Measurements from ENCODE around the gene RASL11B. TPM values are rescaled to one million over a fixed set of nuclear protein-coding genes. Genes with fewer than 3 reads are reported as not detected.

RASL11B gene
- total RNA-seq, 1 experiment from 2014 or later = 30.0 TPM

- Histone ChIP-seq H4K20me1 (ENCODE audit: control insufficient read depth, insufficient read depth, insufficient read length) (no peaks in the 10 kb centered on the region), H2BK15ac (ENCODE audit: low read depth, low read length) (no peak overlapping the region), H4K5ac (ENCODE audit: insufficient read length, low read depth, low read length) (no peak overlapping the region), H3K4me2 (ENCODE audit: insufficient read depth, insufficient read length, low read length) (no peak overlapping the region), H2BK20ac (ENCODE audit: low read depth, low read length, poor library complexity, severe bottlenecking) (no peak overlapping the region), H3K79me1 (ENCODE audit: insufficient read depth, low read depth, low read length, poor library complexity, severe bottlenecking) (no peaks in the 10 kb centered on the region), H2BK12ac (ENCODE audit: insufficient read length, low read depth, low read length) (no peak overlapping the region), H3K27me3 (ENCODE audit: insufficient read depth, low read length) (no peaks in the 10 kb centered on the region), H3K9ac (ENCODE audit: extremely low read depth, insufficient read length, low read length) (no peak overlapping the region), H3K23ac (ENCODE audit: insufficient read length, low read depth, low read length) (no peak overlapping the region), H4K8ac (replicated peaks; ENCODE audit: insufficient read length, low read depth, low read length) (no peak overlapping the region), H3K18ac (ENCODE audit: insufficient read length, low read depth, low read length) (no peak overlapping the region), H3K79me2 (ENCODE audit: insufficient read depth, low read length) (no peaks in the 10 kb centered on the region), H3T11ph (ENCODE audit: low read length) (no peak overlapping the region), H2BK120ac (ENCODE audit: low read depth, low read length, poor library complexity, severe bottlenecking) (no peak overlapping the region), H2BK5ac (ENCODE audit: insufficient read length, low read length) (no peak overlapping the region), H3K4me1 (ENCODE audit: insufficient read depth, low read length) (peaks cover 4% of the 10 kb centered on the region; the same call in 1 of the 2 replicates), H3K14ac (ENCODE audit: insufficient read depth, low read length) (no peak overlapping the region), H3K27ac (ENCODE audit: insufficient read length, low read depth, low read length) (no peak overlapping the region), H3K23me2 (ENCODE audit: insufficient read length, low read depth, low read length, poor library complexity, severe bottlenecking) (no peaks in the 10 kb centered on the region), H3K56ac (ENCODE audit: insufficient read length, low read depth, low read length) (no peak overlapping the region), H3K9me3 (ENCODE audit: control insufficient read depth, low read depth, low read length) (no peaks in the 10 kb centered on the region), H2AK5ac (ENCODE audit: insufficient read length, low read length) (no peak overlapping the region), H3K4ac (ENCODE audit: low read depth, low read length) (no peak overlapping the region), H2AFZ (ENCODE audit: low read length) (no peak overlapping the region), H4K91ac (ENCODE audit: insufficient read length, low read depth, low read length) (no peak overlapping the region)
- H3K27ac Mint-ChIP-seq = peak overlapping the region in 2 of 3 experiments; percentile 22 to 94; a peak in 4 of 7 replicates
- WGBS (ENCODE audit: extremely low coverage, insufficient read length, low lambda C conversion rate) = no CpG with 5 or more reads among the region's 4 CpGs
- peaks cover 32 to 40% of the 10 kb centered on the region in 2 experiments for H3K4me1 Mint-ChIP-seq
- DNase-seq = no peak
- H3K9me3 Mint-ChIP-seq = peaks cover 5 to 16% of the 10 kb centered on the region in 2 experiments
- peaks cover 3 to 21% (median 14%) of the 10 kb centered on the region in 3 experiments for H3K36me3 Mint-ChIP-seq (ENCODE audit: insufficient read depth in 1 of 3, low read depth in 3 of 3)
- H3K27me3 Mint-ChIP-seq (ENCODE audit: low read depth) = peaks cover 3% of the 10 kb centered on the region
- H3K4me3 Mint-ChIP-seq = no peak overlapping the region; a peak in 1 of 5 replicates
- TF ChIP-seq CTCF (conservative IDR thresholded peaks at IDR 0.05) = no peak
These were observed 21.9 kb downstream of the RASL11B start for GRCh38 chr4:52883707-52884669.

All from H9 (cell line).